ENCODE measurements around the gene TCF23.
"Not testable (repeated sequence)": the region's sequence is repeated elsewhere in the genome, so short reads cannot be mapped to it uniquely, and the experiment has no call there.

TCF23 gene

DNA sequence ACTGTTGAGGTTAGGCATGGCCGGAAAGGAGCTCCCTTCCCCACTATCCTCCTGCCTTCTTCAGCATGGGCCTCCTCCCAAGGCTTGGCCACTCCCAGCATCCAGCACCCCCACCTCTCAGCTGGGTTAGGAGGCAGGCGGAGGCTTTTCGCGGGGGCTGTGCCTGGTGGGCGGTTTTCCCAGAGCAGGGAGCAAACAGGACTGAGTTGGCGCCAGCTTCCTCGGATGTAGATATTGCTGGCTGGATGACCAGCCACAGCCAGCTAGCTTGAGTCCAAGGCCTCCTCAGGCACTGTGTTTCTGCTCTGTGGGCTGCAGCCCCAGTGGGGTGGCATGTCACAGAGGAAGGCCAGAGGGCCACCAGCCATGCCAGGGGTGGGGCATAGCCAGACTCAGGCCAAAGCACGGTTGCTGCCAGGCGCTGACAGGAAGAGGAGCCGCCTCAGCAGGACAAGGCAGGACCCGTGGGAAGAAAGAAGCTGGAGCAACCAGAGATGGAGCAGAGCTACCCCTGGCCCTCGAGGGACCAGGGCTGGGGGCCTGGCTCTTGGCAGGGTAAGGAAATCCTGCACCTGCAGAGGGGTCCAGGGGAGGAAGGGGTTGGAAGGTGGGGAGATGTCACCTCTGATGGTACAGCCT is at the start of gene TCF23:
Gene TCF23, plus strand, starts transcription at position 204 of the 639 bp plus-strand sequence. Its CDS starts 130 bp downstream, at position 334.
- DNase-seq (ENCODE audit: low spot score) = no peak

DNA sequence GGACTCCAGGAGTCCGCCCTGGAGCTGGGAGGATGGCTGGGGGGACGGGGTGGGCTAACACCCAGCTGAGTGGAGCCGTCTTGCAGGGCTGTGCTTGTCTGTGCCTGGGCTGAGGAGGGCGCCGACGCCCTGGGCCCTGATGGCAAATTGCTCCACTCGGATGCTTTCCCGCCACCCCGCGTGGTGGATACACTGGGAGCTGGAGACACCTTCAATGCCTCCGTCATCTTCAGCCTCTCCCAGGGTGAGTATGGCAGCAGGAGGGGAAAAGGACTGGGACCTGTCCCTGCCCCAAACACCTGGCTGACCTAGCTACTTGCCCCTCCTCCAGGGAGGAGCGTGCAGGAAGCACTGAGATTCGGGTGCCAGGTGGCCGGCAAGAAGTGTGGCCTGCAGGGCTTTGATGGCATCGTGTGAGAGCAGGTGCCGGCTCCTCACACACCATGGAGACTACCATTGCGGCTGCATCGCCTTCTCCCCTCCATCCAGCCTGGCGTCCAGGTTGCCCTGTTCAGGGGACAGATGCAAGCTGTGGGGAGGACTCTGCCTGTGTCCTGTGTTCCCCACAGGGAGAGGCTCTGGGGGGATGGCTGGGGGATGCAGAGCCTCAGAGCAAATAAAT is 49.4 kb upstream of the TCF23 start:
- no peak for DNase-seq (ENCODE audit: low spot score)

DNA sequence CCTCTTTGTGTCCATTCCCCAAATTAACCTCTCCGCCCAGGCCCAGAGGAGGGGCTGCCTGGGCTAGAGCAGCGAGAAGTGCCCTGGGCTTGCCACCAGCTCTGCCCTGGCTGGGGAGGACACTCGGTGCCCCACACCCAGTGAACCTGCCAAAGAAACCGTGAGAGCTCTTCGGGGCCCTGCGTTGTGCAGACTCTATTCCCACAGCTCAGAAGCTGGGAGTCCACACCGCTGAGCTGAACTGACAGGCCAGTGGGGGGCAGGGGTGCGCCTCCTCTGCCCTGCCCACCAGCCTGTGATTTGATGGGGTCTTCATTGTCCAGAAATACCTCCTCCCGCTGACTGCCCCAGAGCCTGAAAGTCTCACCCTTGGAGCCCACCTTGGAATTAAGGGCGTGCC is 48.8 kb upstream of the TCF23 start:
- DNase-seq (ENCODE audit: low spot score) = no peak

DNA sequence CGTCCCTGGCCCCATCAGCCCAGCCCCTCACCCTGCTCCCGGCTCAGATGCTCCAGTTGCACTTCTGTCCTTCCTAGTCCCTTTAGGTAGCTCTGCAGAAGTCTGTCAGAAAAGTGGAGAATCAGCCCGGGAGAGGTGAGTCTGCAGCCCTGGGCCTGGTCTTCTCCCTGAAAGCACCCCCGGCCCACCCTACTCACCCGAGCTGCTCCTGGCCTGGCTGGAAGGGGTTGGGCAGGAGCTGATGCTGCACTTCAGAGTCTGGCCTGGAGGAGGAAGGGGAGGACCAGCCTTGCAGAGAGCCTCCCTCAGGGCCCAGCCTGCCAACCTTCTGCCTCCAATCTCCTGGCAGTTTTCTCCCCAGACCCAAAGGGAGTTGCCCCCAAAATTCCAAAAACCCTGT is 46.5 kb upstream of the TCF23 start:
- DNase-seq (ENCODE audit: low spot score) = no peak

DNA sequence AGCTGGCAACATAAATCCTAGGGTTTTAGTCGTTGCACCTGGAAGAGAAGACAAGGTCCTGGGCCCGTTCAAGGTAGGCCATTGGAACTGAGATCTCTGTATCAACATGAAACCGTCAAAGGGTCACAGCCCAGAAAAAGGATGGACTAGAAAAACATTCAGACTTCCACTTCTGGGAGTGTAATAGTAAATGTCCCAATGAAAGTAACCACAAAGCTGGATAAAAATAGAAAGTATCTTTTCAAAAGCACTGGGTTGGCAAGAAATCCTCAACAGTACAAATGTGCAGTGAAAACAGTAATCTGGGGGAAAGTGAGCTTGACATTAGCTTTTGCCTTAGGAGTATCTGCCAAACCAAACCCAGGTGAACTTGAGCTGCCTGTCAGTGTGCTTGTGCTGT is 42.8 kb upstream of the TCF23 start:
- DNase-seq (ENCODE audit: low spot score) = no peak

DNA sequence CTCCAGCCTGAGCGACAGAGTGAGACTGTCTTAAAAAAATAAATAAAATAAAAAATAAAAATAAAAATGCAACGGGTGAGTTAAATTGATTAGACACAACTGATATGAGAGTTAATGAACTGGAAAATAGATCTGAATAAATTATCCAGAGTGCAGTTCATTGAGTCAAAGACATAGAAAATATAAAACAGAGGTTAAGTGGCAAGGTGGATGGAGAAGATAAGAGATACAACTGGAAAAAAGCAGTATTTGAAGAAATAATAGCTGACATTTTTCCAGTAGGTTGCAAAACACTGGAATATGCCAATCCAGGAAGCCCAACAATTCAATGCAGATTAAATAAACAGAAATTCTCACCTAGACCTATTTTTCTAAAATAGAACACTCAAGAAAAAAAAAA is 40.6 kb upstream of the TCF23 start:
- DNase-seq (ENCODE audit: low spot score) = no peak

DNA sequence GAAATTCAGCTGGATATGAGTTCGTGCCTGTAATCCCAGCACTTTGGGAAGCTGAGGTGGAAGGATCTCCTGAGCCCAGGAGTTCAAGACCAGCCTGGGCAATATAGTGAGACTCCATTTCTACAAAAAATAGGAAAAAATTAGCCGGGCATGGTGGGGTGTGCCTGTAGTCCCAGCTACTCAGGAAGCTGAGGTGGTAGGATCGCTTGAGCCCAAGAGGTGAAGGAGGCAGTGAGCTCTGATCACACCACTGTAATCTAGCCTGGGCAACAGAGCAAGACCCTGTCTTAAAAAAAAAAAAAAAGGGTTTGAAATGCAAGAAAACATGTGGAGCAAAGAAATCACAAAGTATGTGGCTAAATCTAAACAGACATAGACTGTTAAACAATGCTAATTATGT is 39.7 kb upstream of the TCF23 start:
- no peak for DNase-seq (ENCODE audit: low spot score)

DNA sequence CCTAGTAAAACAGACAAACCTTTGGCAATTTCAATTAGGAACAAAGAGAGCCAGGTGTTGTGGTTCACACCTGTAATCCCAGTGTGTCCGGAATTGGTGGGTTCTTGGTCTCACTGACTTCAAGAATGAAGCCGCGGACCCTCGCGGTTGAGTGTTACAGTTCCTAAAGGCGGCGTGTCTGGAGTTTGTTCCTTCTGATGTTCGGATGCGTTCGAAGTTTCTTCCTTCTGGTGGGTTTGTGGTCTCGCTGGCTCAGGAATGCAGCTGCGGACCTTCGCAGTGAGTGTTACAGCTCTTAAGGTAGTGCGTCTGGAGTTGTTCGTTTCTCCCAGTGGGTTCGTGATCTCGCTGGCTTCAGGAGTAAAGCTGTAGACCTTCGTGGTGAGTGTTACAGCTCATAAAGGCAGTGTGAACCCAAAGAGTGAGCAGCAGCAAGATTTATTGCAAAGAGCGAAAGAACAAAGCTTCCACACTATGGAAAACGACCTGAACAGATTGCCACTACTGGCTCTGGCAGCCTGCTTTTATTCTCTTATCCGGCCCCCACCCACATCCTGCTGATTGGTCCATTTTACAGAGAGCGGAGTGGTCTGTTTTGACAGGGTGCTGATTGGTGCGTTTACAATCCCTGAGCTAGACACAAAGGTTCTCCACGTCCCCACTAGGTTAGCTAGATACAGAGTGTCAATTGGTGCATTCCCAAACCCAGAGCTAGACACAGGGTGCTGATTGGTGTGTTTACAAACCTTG is 38.0 kb upstream of the TCF23 start:
- DNase-seq (ENCODE audit: low spot score) = not testable (repeated sequence)

DNA sequence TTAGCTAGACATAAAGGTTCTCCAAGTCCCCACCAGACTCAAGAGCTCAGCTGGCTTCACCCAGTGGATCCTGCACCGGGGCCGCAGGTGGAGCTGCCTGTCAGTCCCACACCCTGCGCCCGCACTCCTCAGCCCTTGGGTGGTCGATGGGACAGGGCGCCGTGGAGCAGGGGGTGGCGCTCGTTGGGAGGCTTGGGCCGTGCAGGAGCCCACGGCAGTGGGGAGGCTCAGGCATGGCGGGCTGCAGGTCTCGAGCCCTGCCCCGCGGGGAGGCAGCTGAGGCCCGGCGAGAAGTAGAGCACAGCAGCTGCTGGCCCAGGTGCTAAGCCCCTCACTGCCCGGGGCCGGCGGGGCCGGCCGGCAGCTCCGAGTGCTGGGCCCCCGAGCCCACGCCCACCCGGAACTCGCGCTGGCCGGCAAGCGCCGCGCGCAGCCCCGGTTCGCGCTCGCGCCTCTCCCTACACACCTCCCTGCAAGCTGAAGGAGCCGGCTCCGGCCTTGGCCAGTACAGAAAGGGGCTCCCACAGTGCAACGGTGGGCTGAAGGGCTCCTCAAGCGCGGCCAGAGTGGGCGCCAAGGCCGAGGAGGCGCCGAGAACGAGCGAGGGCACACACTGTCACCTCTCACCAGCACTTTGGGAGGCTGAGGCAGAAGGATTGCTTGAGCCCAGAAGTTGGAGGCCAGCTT is 37.3 kb upstream of the TCF23 start:
- DNase-seq (ENCODE audit: low spot score) = not testable (repeated sequence)

DNA sequence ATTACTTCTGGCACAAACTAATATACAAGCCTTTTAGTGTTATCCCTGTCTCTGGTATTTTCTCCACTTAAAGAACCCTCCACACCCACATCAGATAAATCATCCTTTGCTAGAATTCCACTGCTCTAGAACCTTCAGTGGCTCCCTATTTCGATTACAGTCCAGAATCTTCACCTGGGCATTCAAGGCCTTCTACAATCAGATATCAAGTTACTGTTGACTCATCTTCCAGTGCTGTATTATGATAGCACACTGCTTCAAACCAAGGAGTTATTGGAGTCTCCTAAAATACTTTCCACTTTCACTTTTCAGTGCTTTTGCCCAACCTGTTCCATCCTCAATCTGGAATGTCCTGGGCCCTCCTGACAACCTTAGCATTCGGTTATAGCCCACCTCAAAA is 33.3 kb upstream of the TCF23 start:
- no peak for DNase-seq (ENCODE audit: low spot score)

DNA sequence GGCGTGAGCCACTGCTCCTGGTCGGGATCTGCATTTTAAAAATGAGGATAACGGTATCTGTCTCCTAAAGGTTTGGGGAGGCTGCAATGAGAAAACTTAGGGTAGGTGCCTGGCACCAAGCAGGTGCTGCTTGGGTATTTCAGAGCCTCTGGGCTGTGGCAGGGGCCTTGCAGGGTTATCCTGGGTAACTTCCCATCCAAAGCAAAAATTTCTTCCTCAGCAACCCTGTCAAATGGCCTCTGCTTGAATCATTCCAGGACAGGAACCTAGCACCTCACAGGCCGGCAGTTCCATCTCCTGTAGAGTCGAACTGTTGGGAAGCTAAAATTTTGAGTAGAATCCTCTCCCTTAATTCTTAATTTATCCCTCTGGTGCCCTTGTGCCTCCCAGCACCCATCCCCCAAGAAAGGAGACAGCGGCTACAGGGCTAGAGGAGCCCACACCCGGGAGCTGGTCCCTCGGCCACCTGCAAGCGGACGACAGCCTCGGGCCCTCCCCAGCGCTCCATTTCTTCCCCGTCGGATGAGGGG is 30.7 kb upstream of the TCF23 start:
- DNase-seq (ENCODE audit: low spot score) = no peak

DNA sequence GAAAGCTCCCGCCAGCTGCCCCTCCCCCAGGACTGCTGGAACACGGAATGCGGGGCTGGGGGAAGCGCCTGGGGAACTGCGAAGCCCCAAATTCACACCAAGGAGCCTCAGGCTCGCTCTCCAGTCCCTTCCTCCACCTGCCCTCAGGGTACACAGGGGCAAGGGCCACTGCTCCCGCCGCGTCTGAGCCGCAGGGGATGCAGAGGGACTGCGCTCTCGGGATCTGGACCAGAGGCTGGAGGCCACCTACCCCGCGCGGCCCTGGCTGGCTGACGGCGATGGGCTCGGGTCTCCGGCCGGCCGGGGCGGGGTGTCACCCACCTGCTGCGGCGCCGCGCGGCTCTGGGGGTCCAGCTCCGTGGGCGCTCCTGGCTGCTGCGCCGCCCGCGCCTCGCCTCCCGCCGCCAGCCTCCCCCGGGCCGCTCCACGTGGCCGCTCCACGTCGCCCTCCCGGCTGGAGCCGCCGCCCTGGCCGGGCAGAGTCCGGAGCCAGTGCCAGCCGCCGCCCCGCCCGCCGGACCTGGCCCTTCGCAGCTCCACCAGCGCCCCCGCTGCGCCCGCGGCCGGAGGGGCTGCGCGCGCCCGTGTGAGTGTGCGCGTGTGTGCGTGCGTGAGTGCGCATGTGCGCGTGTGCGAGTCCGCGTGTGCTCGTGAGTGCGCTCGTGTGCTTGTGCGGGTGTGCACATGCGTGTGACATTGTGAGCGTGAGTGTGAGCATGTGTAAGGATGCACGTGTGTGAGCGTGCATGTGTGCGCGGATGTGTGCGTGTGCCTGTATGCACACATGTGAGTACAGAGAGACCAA is 30.1 kb upstream of the TCF23 start, which contains the start of gene CGREF1:
Gene CGREF1, minus strand, starts transcription at position 604 of the 805 bp plus-strand sequence. CDS start 14,762 bp downstream, outside the sequence.
- DNase-seq (ENCODE audit: low spot score) = peak; percentile 35

DNA sequence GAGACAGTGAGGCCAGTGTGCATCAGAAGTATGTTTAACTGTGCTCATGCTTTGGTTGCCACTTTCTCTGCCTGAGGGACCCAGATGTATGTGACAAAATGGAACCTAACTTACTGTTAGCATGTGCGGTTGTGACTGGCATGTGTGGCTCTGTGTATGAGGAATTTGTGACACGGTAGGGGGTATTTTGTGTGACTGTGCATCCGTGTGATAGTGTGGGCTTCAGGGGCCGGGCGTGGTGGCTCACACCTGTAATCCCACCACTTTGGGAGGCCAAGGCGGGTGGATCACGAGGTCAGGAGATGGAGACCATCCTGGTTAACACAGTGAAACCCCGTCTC is 29.5 kb upstream of the TCF23 start:
- not testable (repeated sequence) for DNase-seq (ENCODE audit: low spot score)

DNA sequence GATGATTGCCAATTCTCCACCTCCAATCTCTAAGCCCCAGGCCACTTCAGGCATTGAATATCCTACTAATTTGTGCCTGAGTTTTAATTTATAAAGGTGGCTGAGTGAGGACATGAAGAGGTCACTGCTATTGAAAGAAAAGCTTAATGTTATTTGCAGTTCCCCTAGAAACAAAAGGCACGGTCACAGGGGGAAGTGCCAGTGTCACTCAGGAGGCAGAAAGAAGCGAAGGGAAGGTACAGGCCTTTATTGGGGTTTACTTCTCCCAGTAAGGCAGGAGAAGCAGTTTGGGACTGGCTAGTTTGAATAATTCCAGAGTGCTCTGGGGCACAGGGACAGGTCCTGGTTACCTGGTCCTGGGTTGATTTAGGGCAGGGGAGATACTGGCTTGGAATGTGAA is 26.9 kb upstream of the TCF23 start:
- no peak for DNase-seq (ENCODE audit: low spot score)

DNA sequence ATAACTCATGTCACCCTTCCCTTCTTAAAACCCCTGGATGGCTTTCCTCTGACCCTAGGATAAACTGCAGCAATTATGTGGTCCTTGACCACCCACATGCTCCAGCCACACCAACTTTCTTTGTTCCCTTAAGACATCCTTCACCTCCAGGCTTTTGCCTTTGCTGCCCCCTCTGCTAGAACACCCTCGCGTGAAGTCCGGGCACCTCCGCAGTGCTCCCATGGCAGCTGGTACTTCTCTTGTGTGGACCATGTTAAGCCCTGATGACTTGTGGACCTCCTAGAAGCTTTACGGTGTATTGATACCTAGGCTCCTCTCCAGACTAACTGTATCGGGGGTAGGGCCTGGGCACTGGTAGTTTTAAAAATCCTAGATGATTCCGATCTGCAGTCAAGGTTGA is 26.0 kb upstream of the TCF23 start:
- no peak for DNase-seq (ENCODE audit: low spot score)

DNA sequence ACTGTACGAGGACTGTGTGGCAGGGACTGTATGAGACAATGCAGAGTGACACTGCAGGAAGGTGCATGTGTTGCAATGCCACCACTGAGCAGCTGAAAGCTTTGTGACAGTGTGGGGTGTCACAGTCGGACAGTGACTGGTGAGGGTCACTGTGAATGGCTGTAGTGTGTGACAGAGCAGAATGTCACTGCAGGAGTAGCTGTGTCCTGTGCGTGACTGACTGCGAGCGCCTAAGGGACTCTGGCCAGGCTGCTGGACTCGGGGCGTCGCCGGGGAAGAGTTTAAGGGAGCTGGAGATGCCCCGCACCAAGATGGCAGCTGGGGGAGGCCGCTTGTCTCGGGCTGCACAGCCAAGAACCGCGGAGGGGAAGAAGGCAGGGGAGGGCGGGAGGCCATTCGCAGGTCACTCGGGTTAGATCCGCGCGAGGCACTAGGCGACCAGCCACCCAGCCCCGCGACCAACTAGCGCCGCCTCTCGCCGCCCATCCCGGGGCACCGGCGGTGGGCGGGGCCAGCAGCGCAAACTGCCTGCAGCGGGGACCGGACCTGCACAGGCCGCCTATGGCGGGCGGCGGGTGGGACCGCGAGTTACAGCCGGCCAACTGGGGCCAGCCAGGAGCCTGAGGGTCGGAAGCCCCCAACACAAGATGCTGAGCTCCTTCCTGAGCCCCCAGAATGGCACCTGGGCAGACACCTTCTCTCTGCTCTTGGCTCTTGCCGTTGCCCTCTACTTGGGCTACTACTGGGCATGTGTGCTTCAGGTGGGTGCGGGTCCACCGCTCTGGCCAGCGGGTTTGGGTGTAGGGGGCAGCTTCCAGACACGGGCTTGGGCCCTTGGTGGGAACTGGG is 25.3 kb upstream of the TCF23 start, which contains the start of gene ABHD1:
Gene ABHD1, plus strand, starts transcription at position 514 of the 849 bp plus-strand sequence. Its CDS starts 134 bp downstream, at position 648.
- peak; percentile 54 for DNase-seq (ENCODE audit: low spot score)

DNA sequence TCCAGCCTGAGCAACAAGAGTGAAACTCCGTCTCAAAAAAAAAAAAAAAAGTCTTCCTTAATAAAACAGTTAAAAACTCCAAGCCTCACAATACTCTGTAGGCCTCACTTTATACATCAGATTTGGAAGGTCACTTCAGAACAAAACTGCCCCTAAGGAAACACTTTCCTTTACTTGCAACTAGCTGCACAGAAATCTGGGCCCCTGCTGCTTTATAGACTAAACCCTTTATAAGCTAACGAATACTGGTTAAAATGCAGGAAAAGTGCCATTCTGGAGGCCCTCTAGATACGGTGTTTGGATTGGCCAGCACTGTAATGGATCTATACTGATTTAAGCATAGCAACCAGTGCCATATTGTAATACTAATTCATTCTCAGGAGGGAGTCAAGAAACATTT is 23.7 kb upstream of the TCF23 start:
- DNase-seq (ENCODE audit: low spot score) = no peak

DNA sequence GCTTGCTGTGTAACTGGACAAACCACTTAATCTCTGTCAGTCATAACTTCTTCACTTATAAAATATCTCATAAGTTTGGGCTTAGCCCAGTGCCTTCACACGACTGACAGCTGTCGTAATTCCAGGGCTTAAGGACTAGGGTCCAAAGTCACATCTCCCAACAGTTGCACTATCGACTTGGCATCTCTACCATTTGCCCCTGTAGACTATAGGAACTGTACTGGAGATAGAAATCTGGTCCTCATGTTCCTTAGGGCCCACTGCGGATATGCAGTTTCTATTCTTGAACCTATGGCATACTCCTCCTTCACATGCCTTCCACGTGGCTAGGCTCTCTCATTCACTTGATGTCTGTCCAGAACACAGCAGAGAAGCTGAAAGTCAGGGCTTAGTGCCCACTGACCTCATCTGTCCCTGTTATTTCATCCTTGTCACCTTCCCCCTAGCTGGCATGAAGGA is 22.5 kb upstream of the TCF23 start:
- DNase-seq (ENCODE audit: low spot score) = no peak

DNA sequence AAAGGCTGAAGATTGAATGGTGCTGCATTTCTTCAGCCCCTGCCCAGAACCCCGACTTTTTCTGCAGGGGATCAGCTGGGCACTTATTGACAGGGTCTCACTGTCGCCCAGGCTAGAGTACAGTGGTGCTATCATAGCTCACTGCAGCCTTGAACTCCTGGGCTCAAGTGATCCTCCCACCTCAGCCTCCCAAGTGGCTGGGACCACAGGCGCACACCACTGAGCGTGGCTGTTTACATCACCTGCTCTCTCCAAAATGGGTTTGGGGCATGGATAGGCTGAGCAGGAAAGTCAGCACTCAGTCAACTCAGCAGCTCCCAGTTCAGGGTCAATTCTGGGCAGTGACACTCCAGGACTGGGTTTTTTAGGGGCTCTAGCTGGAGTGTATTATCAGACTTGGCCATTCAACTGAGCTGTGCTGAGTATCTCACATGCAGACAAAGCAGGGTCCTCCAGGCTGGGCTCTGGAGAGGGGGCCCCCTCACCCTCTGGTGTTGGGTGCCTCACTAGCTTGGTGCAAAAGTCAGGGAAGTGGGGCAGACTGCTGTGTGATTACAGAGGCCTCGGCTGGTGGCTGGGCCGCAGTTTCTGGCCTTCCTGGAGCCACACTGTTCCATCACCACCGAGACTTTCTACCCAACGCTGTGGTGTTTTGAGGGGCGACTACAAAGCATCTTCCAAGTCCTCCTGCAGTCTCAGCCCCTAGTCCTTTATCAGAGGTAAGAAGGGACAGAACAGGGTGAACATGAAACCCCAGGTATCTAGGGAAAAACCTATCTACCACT is 20.7 kb upstream of the TCF23 start:
- no peak for DNase-seq (ENCODE audit: low spot score)

Measured in hepatic stellate cell (primary cell).